Colonic mucosa (tissue), 4 donors: ENCODE results near the gene HMGN4. TPM values are rescaled to one million over a fixed set of nuclear protein-coding genes. Genes with fewer than 3 reads are reported as not detected.
"Not testable (repeated sequence)": the region's sequence is repeated elsewhere in the genome, so short reads cannot be mapped to it uniquely, and the experiment has no call there.

Experiments used
- DNase-seq: peaks from one replicate; pipeline ENCODE4 v3.0.0-alpha.2; 2020
- H3K27ac ChIP-seq: fragments of 200-600 bp; one replicate; pipeline ENCODE4 v1.8.0; 2021
- H3K27me3 ChIP-seq: fragments of 200-600 bp; one replicate; pipeline ENCODE4 v1.8.0; 2021
- H3K36me3 ChIP-seq: fragments of 200-600 bp; one replicate; pipeline ENCODE4 v1.8.0; 2021
- H3K4me1 ChIP-seq: fragments of 200-600 bp; one replicate; pipeline ENCODE4 v1.8.0; 2021; ENCODE audit warnings: mild to moderate bottlenecking
- H3K4me3 ChIP-seq: fragments of 200-600 bp; one replicate; pipeline ENCODE4 v1.8.0; 2021
- H3K9ac ChIP-seq, 2 donors: one replicate each; pipeline ENCODE4 v1.7.0; 2013; ENCODE audit warnings: control low read depth in 2 of 2, low read depth in 2 of 2, low read length in 2 of 2
- H3K9me3 ChIP-seq: fragments of 200-600 bp; one replicate; pipeline ENCODE4 v1.8.0; 2021
- intact Hi-C: fragments of 100-400 bp; cut with DNase I; formaldehyde crosslinking; loops from one replicate; pipeline ENCODE4 v1.14.1; 2022
- total RNA-seq, 2 donors: library from RNA; stranded (reverse); fragmentation: NEBNext Ultra II Directional in 1 of 2; extraction: Animal tissue kit (Norgen Biotek cat#: 25700) in 1 of 2; gene quantifications; one replicate each; pipeline ENCODE4 v1.2.1, GENCODE V29; 2021
- TF ChIP-seq, protein P1 (sequence below): fragments of 200-600 bp; IDR thresholded peaks from one replicate; pipeline ENCODE4 v1.8.0; 2022; ENCODE audit warnings: antibody characterized with exemption, mild to moderate bottlenecking
- donor health status: healthy.
- donor health status: DM: no; HTN: no; CAD: no.
- donor health status: DM: no; HTN: no; CAD: no.

The HMGN4 gene
- total RNA-seq, 2 donors from 2014 or later, result 40.6 to 56.0 TPM

DNA sequence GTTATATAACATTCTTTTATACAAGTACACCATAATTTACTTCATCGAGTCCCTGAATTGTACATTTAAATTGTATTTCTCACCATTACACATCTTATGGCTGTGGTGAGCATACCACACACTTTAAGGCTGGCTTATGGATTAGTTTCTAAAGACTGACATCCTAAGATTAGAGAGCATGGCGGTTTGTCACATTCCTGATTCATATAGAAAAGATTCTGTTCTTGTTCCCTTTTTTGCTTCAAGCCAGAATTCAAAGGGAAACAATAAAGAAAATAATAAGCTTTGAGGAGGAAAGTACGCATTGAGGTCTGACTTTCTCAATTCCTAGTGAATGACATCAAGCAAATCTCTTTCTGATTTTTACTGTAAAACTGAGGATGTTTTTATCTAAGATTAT lies 35.5 kb upstream of the HMGN4 start:
- intact Hi-C loops, result no loop called here
- Histone ChIP-seq H3K36me3 (no peaks in the 10 kb centered on the region), H3K27ac (no peak overlapping the region), H3K9ac (no peak overlapping the region), H3K27me3 (peaks cover 26% of the 10 kb centered on the region), H3K4me1 (peaks cover 3% of the 10 kb centered on the region), H3K9me3 (no peaks in the 10 kb centered on the region), H3K4me3 (no peak overlapping the region)
- TF ChIP-seq, protein P1, sequence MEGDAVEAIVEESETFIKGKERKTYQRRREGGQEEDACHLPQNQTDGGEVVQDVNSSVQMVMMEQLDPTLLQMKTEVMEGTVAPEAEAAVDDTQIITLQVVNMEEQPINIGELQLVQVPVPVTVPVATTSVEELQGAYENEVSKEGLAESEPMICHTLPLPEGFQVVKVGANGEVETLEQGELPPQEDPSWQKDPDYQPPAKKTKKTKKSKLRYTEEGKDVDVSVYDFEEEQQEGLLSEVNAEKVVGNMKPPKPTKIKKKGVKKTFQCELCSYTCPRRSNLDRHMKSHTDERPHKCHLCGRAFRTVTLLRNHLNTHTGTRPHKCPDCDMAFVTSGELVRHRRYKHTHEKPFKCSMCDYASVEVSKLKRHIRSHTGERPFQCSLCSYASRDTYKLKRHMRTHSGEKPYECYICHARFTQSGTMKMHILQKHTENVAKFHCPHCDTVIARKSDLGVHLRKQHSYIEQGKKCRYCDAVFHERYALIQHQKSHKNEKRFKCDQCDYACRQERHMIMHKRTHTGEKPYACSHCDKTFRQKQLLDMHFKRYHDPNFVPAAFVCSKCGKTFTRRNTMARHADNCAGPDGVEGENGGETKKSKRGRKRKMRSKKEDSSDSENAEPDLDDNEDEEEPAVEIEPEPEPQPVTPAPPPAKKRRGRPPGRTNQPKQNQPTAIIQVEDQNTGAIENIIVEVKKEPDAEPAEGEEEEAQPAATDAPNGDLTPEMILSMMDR, result no peak
- no peak for DNase-seq

DNA sequence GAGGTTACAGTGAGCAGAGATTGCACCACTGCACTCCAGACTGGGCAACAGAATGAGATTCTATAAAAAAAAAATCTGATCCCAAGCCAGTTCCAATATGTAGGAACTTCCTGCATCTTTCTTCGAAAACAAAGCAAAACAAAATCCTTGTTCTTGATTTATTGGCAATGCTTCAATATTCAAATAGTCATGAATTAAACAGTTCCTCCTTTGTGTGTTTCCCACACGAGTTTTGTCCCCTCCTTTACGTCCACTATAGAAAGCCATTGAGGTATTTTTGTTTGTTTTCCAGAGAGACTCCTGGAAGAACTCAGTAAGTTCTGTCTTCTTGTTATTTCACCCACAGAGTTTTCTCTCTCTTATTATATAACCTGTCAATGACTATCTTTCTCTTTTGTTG lies 30.5 kb upstream of the HMGN4 start:
- H3K9me3 ChIP-seq, result no peaks in the 10 kb centered on the region
- DNase-seq, result no peak
- no peak overlapping the region for H3K27ac ChIP-seq
- no peak overlapping the region for H3K4me3 ChIP-seq
- H3K4me1 ChIP-seq, result no peaks in the 10 kb centered on the region
- peaks cover 5% of the 10 kb centered on the region for H3K27me3 ChIP-seq
- no peaks in the 10 kb centered on the region for H3K36me3 ChIP-seq
- intact Hi-C loops, result no loop called here
- TF ChIP-seq, protein P1, result no peak
- H3K9ac ChIP-seq, result no peak overlapping the region

DNA sequence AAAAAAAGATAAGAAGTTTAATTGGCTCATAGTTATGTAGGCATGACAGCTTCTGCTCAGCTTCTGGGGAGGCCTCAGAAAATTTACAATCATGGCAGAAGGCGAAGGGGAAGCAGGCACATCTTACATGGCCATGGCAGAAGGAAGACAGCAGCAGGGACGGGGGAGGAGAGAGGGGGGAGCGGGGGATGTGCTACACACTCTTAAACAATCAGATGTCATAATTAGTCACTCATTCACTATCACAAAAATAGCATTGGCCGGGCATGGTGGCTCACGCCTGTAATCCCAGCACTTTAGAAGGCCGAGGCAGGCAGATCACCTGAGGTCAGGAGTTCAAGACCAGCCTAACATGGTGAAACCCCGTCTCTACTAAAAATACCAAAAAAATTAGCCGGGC lies 27.1 kb upstream of the HMGN4 start:
- intact Hi-C loops, result not testable (repeated sequence)

DNA sequence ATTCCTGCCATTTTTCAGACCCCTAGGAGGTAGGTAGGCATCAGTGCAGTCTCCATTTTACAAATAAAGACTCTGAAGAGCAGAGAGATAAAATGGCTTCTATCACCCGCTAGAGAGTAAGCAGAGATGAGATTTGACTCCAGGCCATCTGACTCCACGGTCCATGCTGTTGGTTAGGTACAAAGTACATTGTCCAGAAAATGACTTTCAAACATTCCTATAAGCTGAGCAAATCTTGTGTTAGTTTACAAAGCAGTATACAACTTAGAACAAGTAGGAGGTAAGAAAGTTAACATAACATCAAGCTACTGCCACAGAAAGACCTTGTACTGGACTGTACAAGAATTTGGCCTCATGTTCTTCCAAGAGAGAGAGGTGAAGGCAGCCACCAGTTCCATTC lies 23.2 kb upstream of the HMGN4 start:
- Histone ChIP-seq H3K9ac (no peak overlapping the region), H3K27ac (no peak overlapping the region), H3K4me3 (no peak overlapping the region), H3K4me1 (no peaks in the 10 kb centered on the region), H3K36me3 (no peaks in the 10 kb centered on the region), H3K9me3 (no peaks in the 10 kb centered on the region), H3K27me3 (no peaks in the 10 kb centered on the region)
- DNase-seq, result no peak
- intact Hi-C loops, result no loop called here
- TF ChIP-seq, protein P1, result no peak

More for the DNA sequence above, 27.1 kb upstream of the HMGN4 start:
- DNase-seq, H3K9ac ChIP-seq, H3K4me3 ChIP-seq, H3K27ac ChIP-seq, H3K27me3 ChIP-seq, H3K36me3 ChIP-seq, H3K4me1 ChIP-seq, H3K9me3 ChIP-seq: not testable (repeated sequence)

DNA sequence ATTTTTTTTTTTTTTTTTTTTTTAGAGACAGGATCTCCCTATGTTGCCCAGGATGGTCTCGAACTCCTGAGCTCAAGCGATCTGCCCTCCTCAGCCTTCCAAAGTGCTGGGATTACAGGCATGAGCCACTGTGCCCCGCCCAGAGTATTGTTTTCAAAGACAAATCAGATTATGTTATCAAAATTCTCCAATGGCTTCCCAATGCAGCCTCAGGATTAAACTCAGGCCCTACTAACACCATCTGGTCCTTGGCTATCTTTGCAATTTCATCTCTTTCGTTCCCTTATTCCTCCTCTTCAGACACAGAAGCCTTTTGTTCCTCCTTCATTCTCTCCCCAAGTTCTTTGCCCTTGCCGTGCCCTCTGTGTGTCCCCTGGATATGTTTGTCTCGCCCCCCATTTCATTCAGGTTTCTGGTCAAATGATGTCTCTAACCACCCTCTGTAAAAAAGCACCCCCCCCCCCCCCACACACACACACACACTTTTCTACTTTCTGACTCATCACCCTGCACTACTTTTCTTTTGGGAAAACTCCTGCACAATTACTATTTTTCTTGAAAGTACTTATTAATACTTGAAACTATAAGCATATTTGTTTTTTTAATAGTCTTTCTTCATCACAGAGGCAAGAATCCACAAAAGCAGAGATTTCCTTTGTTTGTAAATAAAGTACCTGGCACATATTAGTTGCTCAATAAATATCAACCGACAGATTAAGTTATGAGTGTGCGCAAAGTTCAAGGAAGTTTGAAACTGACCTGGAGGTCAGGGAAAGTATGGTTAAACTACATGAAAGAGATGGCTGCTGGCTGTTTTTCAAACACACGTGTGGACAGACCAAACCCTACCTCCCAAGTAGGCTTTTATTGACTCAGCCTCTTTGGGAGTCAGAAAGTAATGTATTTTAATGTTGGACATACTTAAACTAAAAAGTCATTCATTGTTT lies 21.4 kb upstream of the HMGN4 start:
- Histone ChIP-seq H3K4me1 (no peaks in the 10 kb centered on the region), H3K36me3 (no peaks in the 10 kb centered on the region), H3K27me3 (no peaks in the 10 kb centered on the region), H3K9ac (no peak overlapping the region), H3K27ac (no peak overlapping the region), H3K9me3 (no peaks in the 10 kb centered on the region), H3K4me3 (no peak overlapping the region)
- TF ChIP-seq, protein P1, result no peak
- intact Hi-C loops, result no loop called here
- no peak for DNase-seq

DNA sequence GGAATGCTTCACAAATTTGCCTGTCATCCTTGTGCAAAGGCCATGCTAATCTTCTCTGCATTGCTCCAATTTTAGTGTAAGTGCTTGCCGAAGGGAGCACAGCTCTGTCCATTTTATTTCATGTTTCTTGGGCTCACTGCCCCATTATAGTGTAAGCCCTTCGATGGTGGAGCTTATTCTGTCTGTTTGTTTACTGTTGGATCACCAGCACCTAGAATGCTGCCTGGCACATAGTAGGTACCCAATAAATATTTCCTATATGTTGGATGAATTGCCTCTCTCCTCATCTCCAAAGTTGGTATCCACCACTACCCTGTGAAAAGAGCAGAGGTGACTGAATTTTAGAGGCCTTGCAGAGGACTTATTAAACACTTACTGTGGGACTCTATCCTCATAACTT lies 18.8 kb upstream of the HMGN4 start:
- Histone ChIP-seq H3K4me3 (no peak overlapping the region), H3K27ac (no peak overlapping the region), H3K9ac (no peak overlapping the region), H3K27me3 (no peaks in the 10 kb centered on the region), H3K9me3 (no peaks in the 10 kb centered on the region), H3K4me1 (no peaks in the 10 kb centered on the region), H3K36me3 (no peaks in the 10 kb centered on the region)
- DNase-seq, result no peak
- TF ChIP-seq, protein P1, result no peak
- intact Hi-C loops, result no loop called here
